GM12878 (cell line): Measurements from ENCODE around the gene IQGAP2.

ENCODE experiments used
- FOXM1 ChIP-seq: IDR thresholded peaks from 2 replicates; pipeline ENCODE4 v1.6.1; 2012; ENCODE audit warnings: low read depth, mild to moderate bottlenecking, inconsistent platforms, low read length, moderate library complexity
- JUND ChIP-seq: IDR thresholded peaks from 2 replicates; pipeline ENCODE4 v1.6.1; 2012; ENCODE audit warnings: low read depth, mild to moderate bottlenecking, low read length, improper control_type of control experiment, moderate library complexity
- NFIC ChIP-seq: IDR thresholded peaks from 2 replicates; pipeline ENCODE4 v1.6.1; 2012; ENCODE audit warnings: low read depth, mild to moderate bottlenecking, inconsistent platforms, low read length, moderate library complexity
- POLR2A ChIP-seq: IDR thresholded peaks from 2 replicates; pipeline ENCODE4 v1.6.1; 2011; ENCODE audit warnings: low read depth, mild to moderate bottlenecking, low read length
- TF ChIP-seq, protein P1 (sequence below), 3 experiments: IDR thresholded peaks in 2 of 3; conservative IDR thresholded peaks in 1 of 3; 2 replicates each; pipeline ENCODE4 v1.5.1; 2011; ENCODE audit warnings: low read depth in 3 of 3, low read length in 3 of 3, mild to moderate bottlenecking in 3 of 3, control low read depth in 2 of 3, moderate library complexity in 2 of 3, inconsistent platforms in 1 of 3, mixed read lengths in 1 of 3; ENCODE audit not compliant: control insufficient read depth in 2 of 3, insufficient read depth in 1 of 3; ENCODE audit errors: extremely low read depth in 1 of 3

GRCh38 chr5:76747706-76748105, 344.6 kb downstream of the IQGAP2 start:
- TF ChIP-seq NFIC (no peak), JUND (no peak), FOXM1 (no peak), POLR2A (no peak)
- TF ChIP-seq, protein P1, sequence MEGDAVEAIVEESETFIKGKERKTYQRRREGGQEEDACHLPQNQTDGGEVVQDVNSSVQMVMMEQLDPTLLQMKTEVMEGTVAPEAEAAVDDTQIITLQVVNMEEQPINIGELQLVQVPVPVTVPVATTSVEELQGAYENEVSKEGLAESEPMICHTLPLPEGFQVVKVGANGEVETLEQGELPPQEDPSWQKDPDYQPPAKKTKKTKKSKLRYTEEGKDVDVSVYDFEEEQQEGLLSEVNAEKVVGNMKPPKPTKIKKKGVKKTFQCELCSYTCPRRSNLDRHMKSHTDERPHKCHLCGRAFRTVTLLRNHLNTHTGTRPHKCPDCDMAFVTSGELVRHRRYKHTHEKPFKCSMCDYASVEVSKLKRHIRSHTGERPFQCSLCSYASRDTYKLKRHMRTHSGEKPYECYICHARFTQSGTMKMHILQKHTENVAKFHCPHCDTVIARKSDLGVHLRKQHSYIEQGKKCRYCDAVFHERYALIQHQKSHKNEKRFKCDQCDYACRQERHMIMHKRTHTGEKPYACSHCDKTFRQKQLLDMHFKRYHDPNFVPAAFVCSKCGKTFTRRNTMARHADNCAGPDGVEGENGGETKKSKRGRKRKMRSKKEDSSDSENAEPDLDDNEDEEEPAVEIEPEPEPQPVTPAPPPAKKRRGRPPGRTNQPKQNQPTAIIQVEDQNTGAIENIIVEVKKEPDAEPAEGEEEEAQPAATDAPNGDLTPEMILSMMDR (IDR thresholded peaks at IDR 0.05 in 2 of 3, conservative IDR thresholded peaks at IDR 0.05 in 1 of 3; ENCODE audit: control insufficient read depth in 2 of 3, extremely low read depth in 1 of 3, insufficient read depth in 1 of 3, low read depth in 3 of 3, low read length in 3 of 3) = no peak
